GM12878 (cell line): ENCODE measurements around the gene TPCN2. TPM values are rescaled to one million over a fixed set of nuclear protein-coding genes. Genes with fewer than 3 reads are reported as not detected.

Experiments used
- ATAC-seq: fragments of 200-7000 bp; cut with Tn5 transposase; 3 replicates; pipeline ENCODE4 v1.9.1; 2020; ENCODE audit warnings: mild to moderate bottlenecking, moderate library complexity
- BruUV-seq: library from RNA; stranded (reverse); fragments of 400-500 nt; replicated peaks from 2 replicates; lab custom pipeline; 2021; lab: Mats Ljungman, UMichigan
- CTCF ChIA-PET: fragments of 300-600 bp; sonication (Branson Sonifier 250); formaldehyde crosslinking; extraction: SDS; loops from one replicate; lab custom pipeline; 2021; ENCODE audit warnings: inconsistent platforms; lab: Yijun Ruan, JAX
- POLR2A ChIA-PET: fragments of 350-600 bp; formaldehyde crosslinking; extraction: SDS; loops from one replicate; lab custom pipeline; 2021; ENCODE audit warnings: inconsistent platforms; lab: Charles Lee
- RAD21 ChIA-PET: fragments of 300-600 bp; sonication (Branson Sonifier 250); formaldehyde crosslinking; loops from one replicate; lab custom pipeline; 2023; ENCODE audit warnings: antibody characterized with exemption; ENCODE audit not compliant: unreplicated experiment; lab: Charles Lee
- SMC1A ChIA-PET: fragments of 300-600 bp; sonication (Branson Sonifier 250); formaldehyde crosslinking; loops from one replicate; lab custom pipeline; 2023; ENCODE audit not compliant: unreplicated experiment, uncharacterized antibody; lab: Charles Lee
- DNase-seq: peaks from one replicate; pipeline ENCODE4 v3.0.0-alpha.2; 2011; ENCODE audit warnings: low read depth, low spot score
- FAIRE-seq: peaks from 3 replicates; lab custom pipeline; 2011; peaks lifted over from hg19 to GRCh38; lab: Jason Lieb, UNC
- H2AFZ ChIP-seq: 2 replicates; pipeline ENCODE4 v1.6.0; 2011; ENCODE audit warnings: low read depth, low read length, control low read depth; ENCODE audit not compliant: control insufficient read depth
- H3K27ac ChIP-seq: 2 replicates; pipeline ENCODE4 v1.5.1; 2011; ENCODE audit warnings: control low read depth; ENCODE audit not compliant: control insufficient read depth, insufficient read depth
- H3K27me3 ChIP-seq, 2 experiments: replicated peaks in 1 of 2; 2 replicates each; pipeline versions ENCODE4 v1.6.0 to v1.6.1; 2011; ENCODE audit warnings: low read length in 1 of 2; ENCODE audit not compliant: control insufficient read depth in 2 of 2, insufficient read depth in 2 of 2
- H3K36me3 ChIP-seq, 2 experiments: 2 replicates each; pipeline ENCODE4 v1.5.1; 2011; ENCODE audit warnings: low read length in 1 of 2; ENCODE audit not compliant: control insufficient read depth in 2 of 2, insufficient read depth in 2 of 2
- H3K4me1 ChIP-seq: 2 replicates; pipeline ENCODE4 v1.6.1; 2011; ENCODE audit warnings: mild to moderate bottlenecking, low read length, moderate library complexity, mixed read lengths; ENCODE audit not compliant: control insufficient read depth, insufficient read depth
- H3K4me2 ChIP-seq: 2 replicates; pipeline ENCODE4 v1.6.0; 2011; ENCODE audit warnings: control low read depth; ENCODE audit not compliant: control insufficient read depth, insufficient read depth
- H3K4me3 ChIP-seq: fragments of 200-600 bp; sonication (generic); 2 replicates; pipeline ENCODE4 v1.5.1; 2016
- H3K79me2 ChIP-seq: 2 replicates; pipeline ENCODE4 v1.6.0; 2011; ENCODE audit warnings: low read length; ENCODE audit not compliant: control insufficient read depth, insufficient read depth
- H3K9ac ChIP-seq: 2 replicates; pipeline ENCODE4 v1.8.0; 2011; ENCODE audit warnings: low read length, control low read depth, mixed read lengths; ENCODE audit not compliant: control insufficient read depth, insufficient read depth
- H3K9me3 ChIP-seq: replicated peaks from 3 replicates; pipeline ENCODE4 v1.5.1; 2011; ENCODE audit warnings: mild to moderate bottlenecking, low read length; ENCODE audit not compliant: control insufficient read depth, insufficient read depth
- H4K20me1 ChIP-seq: 2 replicates; pipeline ENCODE4 v1.6.0; 2011; ENCODE audit not compliant: control insufficient read depth, insufficient read depth
- EP300 ChIP-seq, 2 experiments: fragments of 150-350 bp in 1 of 2; IDR thresholded peaks; 2 replicates each; pipeline ENCODE4 v1.6.1; 2011 to 2012; ENCODE audit warnings: low read depth in 2 of 2, low read length in 2 of 2, borderline replicate concordance in 1 of 2, improper control_type of control experiment in 1 of 2, inconsistent platforms in 1 of 2; ENCODE audit not compliant: control insufficient read depth in 1 of 2
- KAT2A ChIP-seq: conservative IDR thresholded peaks from 2 replicates; pipeline ENCODE4 v1.6.1; 2011; ENCODE audit warnings: low read depth, low read length; ENCODE audit not compliant: control insufficient read depth
- NBN ChIP-seq: fragments of 450-650 bp; IDR thresholded peaks from 2 replicates; pipeline ENCODE4 v1.6.1; 2016
- SIN3A ChIP-seq: IDR thresholded peaks from 2 replicates; pipeline ENCODE4 v1.6.1; 2012; ENCODE audit warnings: low read depth, low read length, improper control_type of control experiment
- ZZZ3 ChIP-seq: IDR thresholded peaks from 2 replicates; pipeline ENCODE4 v1.6.1; 2011; ENCODE audit warnings: low read depth; ENCODE audit not compliant: control insufficient read depth, insufficient read length
- WGBS: methylation state at CpG from one replicate; pipeline ENCODE4 v1.1.6; 2016; ENCODE audit warnings: low lambda C conversion rate; ENCODE audit not compliant: insufficient replicate concordance, insufficient coverage; ENCODE audit errors: missing lambda C conversion rate; 5-methylcytosine and 5-hydroxymethylcytosine counted together
- in situ Hi-C: fragments of 300-500 bp; cut with MboI; formaldehyde crosslinking; loops from 9 replicates; pipeline ENCODE4 v1.14.3; 2018; ENCODE audit warnings: mixed read lengths
- intact Hi-C: fragments of 100-400 bp; cut with micrococcal nuclease; formaldehyde crosslinking; loops from one replicate; pipeline ENCODE4 v1.14.2; 2022; ENCODE audit not compliant: unreplicated experiment
- polyA plus RNA-seq, 11 experiments: library from polyadenylated mRNA; depleted of rRNA in 4 of 11; unstranded in 6 of 11; stranded (reverse) in 5 of 11; fragments of >200 nt; fragmentation: Nextera tagmentation in 4 of 11; fragmentation: Illumina TruSeq in 1 of 11; extraction: Ambion mirVana in 4 of 11; extraction: Trizol in 1 of 11; gene quantifications; 1 replicate in 1 of 11; 2 replicates in 10 of 11; pipeline versions ENCODE4 v1.2.1 to v1.2.3, GENCODE V29; 2011 to 2016; ENCODE audit warnings: inconsistent platforms in 2 of 11, missing spikeins in 2 of 11, low read depth in 1 of 11
- total RNA-seq, 4 experiments: library from RNA; depleted of rRNA in 3 of 4; stranded (reverse); fragments of >200 nt in 3 of 4; fragmentation: Illumina TruSeq in 1 of 4; extraction: Trizol in 1 of 4; gene quantifications; 2 replicates each; pipeline versions ENCODE4 v1.2.1 to v1.2.3, GENCODE V29; 2013 to 2021

The TPCN2 gene
- total and polyA plus RNA-seq, 10 of the 15 experiments (the other 5 are each of a cell fraction or from before 2014, with no cell fraction given) = 1.7 to 18.4 (median 8.4) TPM

GRCh38 chr11:69113646-69114340, 65.1 kb downstream of the TPCN2 start:
- Histone ChIP-seq H3K4me1 (no peaks in the 10 kb centered on the region), H4K20me1 (no peaks in the 10 kb centered on the region), H3K9ac (no peak overlapping the region), H3K4me2 (no peak overlapping the region), H3K79me2 (no peaks in the 10 kb centered on the region), H3K9me3 (no peaks in the 10 kb centered on the region; the same call in 2 of the 3 replicates), H3K4me3 (no peak overlapping the region), H3K27me3 (no peaks in the 10 kb centered on the region; a peak in 1 of 4 replicates), H2AFZ (no peak overlapping the region), H3K36me3 (no peaks in the 10 kb centered on the region), H3K27ac (no peak overlapping the region)
- 51% methylated on average over 19 of the region's 22 CpGs for WGBS
- in situ Hi-C loops (no loop called here), intact Hi-C loops (no loop called here)
- BruUV-seq = no TSS peak
- ChIA-PET RAD21 (interaction anchor here (0.7 kb wide), 1 partner anchor 501 kb away, joined by 3 read pairs; no protein-coding TSS in a partner anchor), CTCF (interaction anchor here (0.6 kb wide), 1 partner anchor 529 kb away, joined by 3 read pairs; no protein-coding TSS in a partner anchor), SMC1A (interaction anchor here (1.3 kb wide), 1 partner anchor 14 kb away, joined by 4 read pairs; no protein-coding TSS in a partner anchor), POLR2A (no interaction called here)
- ATAC-seq (no peak), DNase-seq (no peak), FAIRE-seq (no peak)
- TF ChIP-seq KAT2A (no peak), NBN (no peak), SIN3A (no peak), EP300 (IDR thresholded peaks at IDR 0.05; ENCODE audit: borderline replicate concordance in 1 of 2, control insufficient read depth in 1 of 2, low read depth in 2 of 2, low read length in 2 of 2) (no peak)

GRCh38 chr11:69114362-69114761, 65.6 kb downstream of the TPCN2 start:
- H2AFZ ChIP-seq = no peak overlapping the region
- H3K9ac ChIP-seq = no peak overlapping the region
- TF ChIP-seq ZZZ3 = no peak
- no peak overlapping the region for H3K4me3 ChIP-seq
- in situ Hi-C loops (no loop called here), intact Hi-C loops (no loop called here)
- SMC1A ChIA-PET = interaction anchor here (1.3 kb wide), 1 partner anchor 15 kb away, joined by 4 read pairs; no protein-coding TSS in a partner anchor
- H3K4me1 ChIP-seq = no peaks in the 10 kb centered on the region
- H3K9me3 ChIP-seq = no peaks in the 10 kb centered on the region; the same call in 2 of the 3 replicates
- H3K27me3 ChIP-seq = no peaks in the 10 kb centered on the region; a peak in 1 of 4 replicates
- H3K4me2 ChIP-seq = no peak overlapping the region
- RAD21 ChIA-PET = interaction anchor here (0.7 kb wide), 1 partner anchor 502 kb away, joined by 3 read pairs; no protein-coding TSS in a partner anchor
- H3K27ac ChIP-seq = no peak overlapping the region
- no peaks in the 10 kb centered on the region for H3K79me2 ChIP-seq
- no TSS peak for BruUV-seq
- WGBS = 49% methylated on average over 6 of the region's 6 CpGs
- no peaks in the 10 kb centered on the region for H4K20me1 ChIP-seq
- ATAC-seq = no peak
- no peak for FAIRE-seq
- H3K36me3 ChIP-seq = no peaks in the 10 kb centered on the region
- POLR2A ChIA-PET = no interaction called here
- DNase-seq = no peak
- CTCF ChIA-PET = interaction anchor here (0.6 kb wide), 1 partner anchor 528 kb away, joined by 3 read pairs; no protein-coding TSS in a partner anchor
